ENCODE results near the gene ORC3.
"Not testable (repeated sequence)": the region's sequence is repeated elsewhere in the genome, so short reads cannot be mapped to it uniquely, and the experiment has no call there.

The ORC3 gene

DNA sequence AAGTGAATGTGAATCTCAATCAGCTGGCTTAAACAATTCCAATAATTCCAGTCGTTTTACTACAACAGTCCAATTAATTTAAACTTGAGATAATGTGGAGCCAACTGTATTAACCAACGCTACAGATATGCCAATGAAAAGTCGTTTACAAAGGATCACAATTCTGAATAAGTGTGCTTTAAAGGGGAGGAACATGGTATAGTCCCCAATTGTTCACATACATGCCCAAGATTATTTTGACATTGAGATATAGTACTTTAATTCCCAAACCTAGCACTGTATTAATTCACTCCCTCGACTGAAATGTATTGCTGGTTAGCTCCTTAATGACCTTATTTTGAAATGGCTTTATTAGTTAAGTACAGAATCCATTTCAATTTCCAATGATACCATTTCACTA, 109.6 kb downstream of the ORC3 start:
- DNase-seq, result no peak

DNA sequence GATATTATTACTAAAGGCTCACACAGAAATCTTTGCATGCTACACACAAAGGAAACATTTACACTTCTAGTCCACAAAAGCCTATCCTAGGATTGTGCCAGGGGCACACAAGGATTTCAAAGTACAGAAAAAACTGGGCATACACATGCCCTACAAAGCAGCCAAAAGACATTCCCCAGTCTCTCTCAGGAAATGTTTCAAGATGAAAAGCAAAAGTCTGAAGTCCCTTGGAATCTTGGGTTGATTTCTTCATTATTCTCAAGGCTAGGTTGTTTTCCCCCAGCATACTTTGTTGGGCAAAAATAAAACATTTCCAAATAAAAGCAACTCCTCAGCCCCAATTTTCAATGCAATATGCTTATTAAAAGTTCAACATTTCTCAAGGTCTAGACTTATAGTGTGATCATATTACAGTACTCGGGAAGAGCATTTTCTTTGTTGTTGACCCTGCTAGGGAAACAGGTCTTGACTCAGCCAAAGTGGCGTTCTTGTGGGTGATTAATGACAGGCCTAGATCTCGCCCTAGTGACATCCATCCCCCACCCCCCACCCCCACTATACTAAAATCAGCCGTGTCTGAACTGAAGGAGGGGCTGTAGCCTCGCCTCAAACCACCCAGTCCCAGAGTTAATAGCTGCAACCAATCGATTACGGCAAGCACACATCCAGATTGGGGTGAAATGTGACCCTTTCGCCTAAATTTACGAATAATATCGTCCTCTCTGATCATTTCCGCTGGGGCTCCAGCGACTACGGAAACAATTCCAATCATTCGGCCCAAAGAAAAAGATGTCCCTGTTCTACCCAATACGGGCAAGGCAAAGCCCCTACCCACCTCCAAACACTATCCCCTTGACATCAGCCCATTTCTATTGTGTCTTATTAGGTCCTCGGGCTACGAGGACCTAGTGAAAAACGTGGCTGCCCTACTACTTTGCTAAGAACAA, 110.7 kb downstream of the ORC3 start:
- peak; percentile 52 for DNase-seq

DNA sequence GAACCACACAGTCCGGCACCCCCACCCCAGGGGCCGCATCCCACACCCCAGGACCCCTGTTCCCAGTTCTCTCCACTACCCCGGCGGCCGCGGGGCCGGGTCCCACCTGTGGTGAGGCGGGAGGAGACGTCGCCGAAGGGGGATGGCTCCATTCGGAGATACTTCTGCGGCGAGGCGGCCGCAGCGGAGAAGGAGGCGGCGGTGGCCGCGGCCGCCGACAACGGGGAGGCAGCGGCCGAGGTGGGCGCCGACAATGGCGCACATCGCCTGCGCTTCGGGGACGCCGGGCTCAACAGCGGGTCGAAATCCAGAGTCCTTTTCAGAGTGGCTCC, 111.4 kb downstream of the ORC3 start:
- DNase-seq, result no peak

DNA sequence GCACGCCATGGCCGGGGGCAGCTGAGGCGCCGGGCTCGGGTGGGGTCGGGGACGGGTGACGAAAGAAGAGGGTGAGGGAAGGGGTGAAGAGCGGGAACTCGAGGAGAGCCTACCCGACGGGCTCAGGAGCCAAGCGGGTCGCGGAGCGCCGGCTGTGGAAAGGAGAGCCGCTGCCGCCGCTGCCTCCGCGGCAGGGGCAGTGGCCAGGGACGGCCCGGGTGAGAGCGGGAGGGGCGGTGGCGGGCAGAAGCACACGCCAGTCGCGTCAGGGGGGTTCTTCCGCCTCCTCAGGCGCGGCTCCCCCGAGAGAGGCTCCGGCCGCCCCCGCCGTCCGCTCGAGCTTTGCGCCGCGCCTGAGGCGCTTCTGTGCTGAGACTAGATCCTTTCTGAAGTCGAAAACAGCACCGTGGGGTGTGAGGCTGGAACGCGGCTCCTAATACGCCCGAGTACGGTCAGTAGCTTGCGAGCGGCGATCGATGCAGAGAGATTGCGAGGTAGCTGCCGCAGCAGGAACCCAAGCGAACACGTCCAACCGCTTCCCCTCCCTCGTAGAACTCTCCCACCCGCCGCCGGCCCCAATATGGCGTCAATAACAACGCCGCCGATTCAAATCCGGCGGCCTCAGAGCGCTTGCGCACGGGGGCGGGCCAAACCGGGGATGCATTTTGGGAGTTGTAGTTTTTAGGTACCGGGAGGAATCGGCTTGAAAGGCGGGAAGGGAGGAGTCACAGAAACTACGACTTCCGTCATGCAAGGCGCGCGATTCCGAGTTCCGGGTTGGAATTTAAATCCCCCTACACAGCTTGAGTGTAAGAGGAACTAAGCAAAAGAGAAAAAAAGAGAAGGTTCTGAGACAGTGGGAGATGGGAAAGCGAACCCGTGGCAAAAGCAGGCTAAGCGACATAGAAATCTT, 112.0 kb downstream of the ORC3 start, which contains the start of gene AKIRIN2:
Gene AKIRIN2 (minus strand): TSS at position 558 of the 913 bp plus-strand sequence. CDS start 549 bp downstream, at position 9.
- DNase-seq, result peak; percentile 96

DNA sequence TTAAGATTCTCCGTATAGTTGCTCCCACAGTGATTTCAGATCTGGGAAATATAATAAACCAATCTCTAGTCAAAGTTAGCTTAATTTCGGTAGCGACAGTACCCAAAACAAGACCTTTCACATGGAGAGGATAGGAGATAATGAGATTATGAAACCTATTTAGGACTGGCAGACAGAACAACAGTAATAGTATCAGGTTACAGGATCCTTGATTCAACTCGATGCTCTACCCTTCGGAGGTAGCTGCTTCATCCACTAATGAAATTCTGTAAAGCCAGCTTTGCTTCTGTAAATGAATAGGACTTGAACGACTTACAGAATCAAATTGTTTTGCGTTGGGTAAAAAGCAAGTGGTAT, 112.6 kb downstream of the ORC3 start:
- no peak for DNase-seq

DNA sequence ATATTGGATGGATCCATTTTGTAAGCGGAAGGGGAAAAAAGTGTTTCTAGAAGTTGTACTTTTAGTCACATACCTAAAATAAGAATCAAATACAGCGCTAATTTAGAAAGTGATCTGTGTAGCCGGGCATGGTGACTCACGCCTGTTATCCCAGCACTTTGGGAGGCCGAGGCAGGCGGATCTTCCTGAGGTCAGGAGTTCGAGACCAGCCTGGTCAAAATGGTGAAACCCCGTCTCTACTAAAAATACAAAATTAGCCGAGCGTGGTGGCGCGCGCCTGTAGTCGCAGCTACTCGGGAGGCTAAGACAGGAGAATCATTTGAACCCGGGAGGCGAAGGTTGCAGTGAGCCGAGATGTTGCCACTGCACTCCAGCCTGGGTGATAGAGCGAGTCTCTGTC, 113.1 kb downstream of the ORC3 start:
- DNase-seq, result not testable (repeated sequence)

DNA sequence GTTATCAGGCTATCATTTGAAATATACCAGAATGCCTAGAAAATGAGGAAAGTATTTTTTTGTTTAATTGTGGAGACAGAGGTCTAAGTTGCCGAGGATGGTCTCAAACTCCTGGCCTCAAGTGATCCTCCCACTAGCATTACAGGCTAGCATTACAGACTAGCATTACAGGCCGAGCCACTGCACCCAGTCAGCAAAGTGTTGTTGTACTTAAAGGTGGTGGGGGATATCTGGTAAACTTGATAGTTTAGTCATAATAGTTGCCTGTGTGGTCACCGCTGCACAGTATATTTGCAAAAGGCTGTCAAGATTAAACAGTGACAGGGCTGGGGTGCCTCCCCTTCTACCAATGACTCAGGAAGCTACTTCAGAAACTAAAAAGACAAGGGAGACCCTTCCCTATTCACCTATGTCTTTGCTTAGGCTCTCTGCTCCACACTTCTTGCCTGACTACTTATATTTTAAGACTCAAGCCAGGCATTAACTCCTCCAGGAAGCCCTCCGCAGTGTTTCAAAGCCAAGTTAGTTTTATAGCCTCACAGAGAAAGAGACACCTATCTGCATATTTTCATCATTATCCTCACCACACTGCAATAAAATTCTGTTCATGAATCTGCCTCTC, 115.2 kb downstream of the ORC3 start:
- DNase-seq, result peak; percentile 50

DNA sequence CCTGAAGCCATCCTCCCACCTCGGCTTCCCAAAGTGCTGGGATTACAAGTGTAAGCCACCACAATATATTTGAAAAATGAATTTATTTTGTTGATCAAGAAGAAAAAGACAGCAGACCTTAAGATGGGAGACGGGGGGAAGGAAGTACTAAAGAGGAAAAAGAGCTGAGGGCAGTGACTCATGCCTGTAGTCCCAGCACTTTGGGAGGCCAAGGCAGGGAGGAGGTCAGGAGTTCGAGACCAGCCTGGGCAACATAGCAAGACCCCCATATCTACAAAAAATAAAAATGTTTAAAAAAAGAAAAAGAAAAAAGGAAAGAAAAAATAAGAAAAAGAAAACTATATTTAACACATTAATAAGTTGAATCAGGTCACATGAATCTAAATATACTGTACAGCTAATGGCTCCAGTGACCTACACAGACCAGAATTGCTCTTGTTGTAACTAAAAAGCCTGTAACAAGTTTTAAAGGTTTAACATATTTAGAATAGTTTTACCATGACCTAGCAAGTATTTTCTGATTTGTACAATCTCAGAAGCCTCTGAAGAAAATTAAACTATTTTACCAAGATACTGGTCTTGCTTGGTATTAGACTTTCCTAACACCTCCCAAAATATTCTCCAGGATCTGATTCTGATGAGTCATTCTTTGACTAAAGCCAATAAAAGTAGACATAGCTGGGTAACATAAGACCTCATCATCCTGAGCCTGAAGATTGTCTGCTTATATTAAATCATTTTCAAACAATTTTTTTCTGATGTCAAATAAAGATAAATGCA, 116.4 kb downstream of the ORC3 start:
- no peak for DNase-seq

DNA sequence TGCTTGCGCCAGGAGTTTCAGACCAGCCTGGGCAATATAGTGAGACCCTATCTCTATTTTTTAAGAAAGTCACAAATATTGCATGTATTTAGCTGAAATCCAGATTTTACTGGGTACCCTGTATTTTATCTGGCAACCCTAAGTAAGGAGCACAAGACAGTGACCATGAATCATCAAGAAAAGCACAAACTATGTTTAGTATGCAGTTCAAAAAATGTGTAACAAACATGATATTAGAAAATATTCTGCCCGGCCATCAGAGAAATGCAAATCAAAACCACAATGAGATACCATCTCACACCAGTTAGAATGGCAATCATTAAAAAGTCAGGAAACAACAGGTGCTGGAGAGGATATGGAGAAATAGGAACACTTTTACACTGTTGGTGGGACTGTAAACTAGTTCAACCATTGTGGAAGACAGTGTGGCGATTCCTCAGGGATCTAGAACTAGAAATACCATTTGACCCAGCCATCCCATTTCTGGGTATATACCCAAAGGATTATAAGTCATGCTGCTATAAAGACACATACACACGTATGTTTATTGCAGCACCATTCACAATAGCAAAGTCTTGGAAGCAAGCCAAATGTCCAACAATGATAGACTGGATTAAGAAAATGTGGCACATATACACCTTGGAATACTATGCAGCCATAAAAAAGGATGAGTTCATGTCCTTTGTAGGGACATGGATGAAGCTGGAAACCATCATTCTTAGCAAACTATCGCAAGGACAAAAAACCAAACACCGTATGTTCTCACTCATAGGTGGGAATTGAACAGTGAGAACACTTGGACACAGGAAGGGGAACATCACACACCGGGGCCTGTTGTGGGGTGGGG, 118.9 kb downstream of the ORC3 start:
- DNase-seq, result not testable (repeated sequence)

DNA sequence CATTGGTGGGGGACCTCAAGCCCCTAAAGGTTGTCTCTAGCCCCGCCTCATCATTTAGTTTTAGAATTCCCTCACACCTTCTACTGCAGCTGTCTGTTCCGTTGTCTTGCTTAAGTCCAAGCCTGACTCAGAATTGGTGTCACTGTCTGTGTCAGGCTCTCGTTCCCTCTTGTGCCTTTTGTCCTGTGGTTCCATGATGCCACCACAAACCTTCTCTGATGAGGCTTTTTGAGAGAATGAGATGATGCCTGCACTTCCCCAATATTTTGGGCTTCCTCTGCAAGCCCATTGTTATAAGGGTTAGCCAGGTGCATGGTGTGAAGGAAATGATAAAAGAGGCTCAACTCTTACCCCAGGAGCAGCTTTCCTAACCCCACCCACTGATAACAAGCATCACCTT, 120.2 kb downstream of the ORC3 start:
- DNase-seq, result no peak

DNA sequence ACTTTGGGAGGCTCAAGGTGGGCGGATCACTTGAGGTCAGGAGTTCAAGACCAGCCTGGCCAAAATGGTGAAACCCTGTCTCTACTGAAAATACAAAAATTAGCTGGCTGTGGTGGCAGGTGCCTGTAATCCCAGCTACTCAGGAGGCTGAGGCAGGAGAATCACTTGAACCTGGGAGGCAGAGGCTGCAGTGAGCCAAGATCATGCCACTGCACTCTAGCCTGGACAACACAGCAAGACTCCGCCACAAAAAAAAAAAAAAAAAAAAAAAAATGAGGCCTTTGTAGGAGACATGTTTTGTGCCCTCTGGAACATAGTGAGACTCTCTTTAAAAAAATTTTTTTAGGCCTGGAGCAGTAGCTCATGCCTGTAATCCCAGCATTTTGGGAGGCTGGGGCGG, 122.8 kb downstream of the ORC3 start:
- not testable (repeated sequence) for DNase-seq

DNA sequence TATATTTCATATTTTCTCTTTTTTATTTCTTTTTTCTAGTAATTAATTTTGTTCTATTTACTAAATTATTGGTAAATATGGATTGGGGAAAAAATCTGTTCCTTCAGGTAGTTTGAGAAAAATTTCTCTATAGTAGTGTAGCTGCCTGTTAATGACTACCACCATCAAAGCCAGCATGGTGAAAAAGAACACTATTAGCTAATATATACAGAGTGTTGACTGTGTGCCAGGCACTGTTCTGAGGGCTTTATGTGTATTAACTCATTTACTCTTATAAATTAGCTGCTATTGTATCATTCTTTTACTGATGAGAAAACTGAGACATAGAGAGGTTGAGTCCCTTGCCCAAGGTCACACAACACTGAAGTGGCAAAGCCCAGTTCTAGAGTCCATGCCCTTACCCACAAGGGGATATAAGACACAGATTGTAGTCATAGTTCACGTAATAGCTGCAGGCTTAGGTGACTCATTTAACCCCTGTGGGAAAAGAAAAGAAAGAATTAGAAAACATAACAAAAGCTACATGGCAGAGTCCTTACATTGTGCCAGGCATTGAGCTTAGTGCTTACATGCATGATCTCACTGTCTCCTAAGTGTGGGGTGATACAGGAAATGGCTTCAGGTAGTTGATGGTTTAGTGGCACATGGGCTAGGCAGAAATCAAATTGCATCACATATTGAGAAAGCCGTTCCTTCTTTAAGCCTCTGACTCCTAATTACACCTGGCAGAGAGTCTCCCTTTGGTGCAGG, 124.3 kb downstream of the ORC3 start:
- no peak for DNase-seq
